SK-N-SH treated with all-trans-retinoic acid at 6 μM for 48 hours (cell line): ENCODE results near the gene REPS1.

Source experiments
- ARNTL ChIP-seq: fragments of 450-650 bp; formaldehyde crosslinking; IDR thresholded peaks from 2 replicates; pipeline ENCODE4 v1.5.0; 2020; ENCODE audit warnings: low read depth, mild to moderate bottlenecking, moderate library complexity, borderline replicate concordance
- ISL1 ChIP-seq: fragments of 250-450 bp; sonication (Bioruptor Pico); IDR thresholded peaks from 2 replicates; pipeline ENCODE4 v2.1.2; 2022; ENCODE audit warnings: mild to moderate bottlenecking, moderate library complexity
- PATZ1 ChIP-seq: fragments of 250-450 bp; sonication (Bioruptor Pico); IDR thresholded peaks from 2 replicates; pipeline ENCODE4 v1.8.0; 2020; ENCODE audit warnings: mild to moderate bottlenecking, moderate library complexity, borderline replicate concordance
- POU6F1 ChIP-seq: fragments of 250-450 bp; sonication (Bioruptor Pico); IDR thresholded peaks from 2 replicates; pipeline ENCODE4 v1.8.0; 2021; ENCODE audit warnings: low read depth, mild to moderate bottlenecking, moderate library complexity, borderline replicate concordance
- TOX ChIP-seq: fragments of 250-450 bp; sonication (Bioruptor Pico); IDR thresholded peaks from 2 replicates; pipeline ENCODE4 v1.8.0; 2021; ENCODE audit warnings: mild to moderate bottlenecking, moderate library complexity, borderline replicate concordance
- ZNF565 ChIP-seq: fragments of 450-650 bp; formaldehyde crosslinking; conservative IDR thresholded peaks from 2 replicates; pipeline ENCODE4 v1.5.0; 2020; ENCODE audit warnings: low read depth, mild to moderate bottlenecking, moderate library complexity

- TF ChIP-seq ARNTL (CRISPR knock-in tag) (no peak), POU6F1 (CRISPR knock-in tag) (no peak), TOX (no peak), ISL1 (no peak), ZNF565 (CRISPR knock-in tag) (no peak), PATZ1 (CRISPR knock-in tag) (no peak)
Measured at GRCh38 chr6:139013185-139013800, 25.2 kb upstream of the REPS1 start.
